Endothelial cell of umbilical vein (primary cell): Measurements from ENCODE around the gene ARHGAP10. TPM values are rescaled to one million over a fixed set of nuclear protein-coding genes. Genes with fewer than 3 reads are reported as not detected.

Experiments used
- BruUV-seq: library from RNA; stranded (reverse); fragments of 400-500 nt; replicated peaks from 2 replicates; lab custom pipeline; 2021; lab: Mats Ljungman, UMichigan
- CTCF ChIA-PET: fragments of 300-600, 350-600 bp; sonication (Branson Sonifier 250); formaldehyde crosslinking; loops from one replicate; lab custom pipeline; 2021; ENCODE audit warnings: antibody characterized with exemption, inconsistent platforms; lab: Charles Lee
- POLR2A ChIA-PET: fragments of 300-600, 350-600 bp; sonication (Branson Sonifier 250); formaldehyde crosslinking; loops from one replicate; lab custom pipeline; 2021; ENCODE audit warnings: antibody characterized with exemption, inconsistent platforms; lab: Charles Lee
- DNase-seq: peaks from one replicate; pipeline ENCODE4 v3.0.0-alpha.2; 2011; ENCODE audit warnings: low read depth, low spot score
- FAIRE-seq: peaks from 2 replicates; lab custom pipeline; 2011; peaks lifted over from hg19 to GRCh38; lab: Jason Lieb, UNC
- H2AFZ ChIP-seq: 2 replicates; pipeline ENCODE4 v1.6.0; 2012; ENCODE audit warnings: low read depth, low read length, control low read depth, inconsistent platforms
- H3K27ac ChIP-seq: 2 replicates; pipeline ENCODE4 v1.5.1; 2011; ENCODE audit warnings: low read depth, mild to moderate bottlenecking, control low read depth, low read length, moderate library complexity; ENCODE audit not compliant: insufficient read depth
- H3K27me3 ChIP-seq, 2 experiments: 2 replicates each; pipeline versions ENCODE4 v1.6.0 to v1.6.1; 2011; ENCODE audit warnings: low read length in 2 of 2, mixed read lengths in 1 of 2; ENCODE audit not compliant: control insufficient read depth in 2 of 2, insufficient read depth in 2 of 2
- H3K36me3 ChIP-seq, 2 experiments: 2 replicates in 1 of 2; 3 replicates in 1 of 2; pipeline ENCODE4 v1.5.1; 2011; ENCODE audit warnings: low read length in 2 of 2, mild to moderate bottlenecking in 1 of 2, moderate library complexity in 1 of 2; ENCODE audit not compliant: control insufficient read depth in 2 of 2, insufficient read depth in 2 of 2; ENCODE audit errors: extremely low read depth in 1 of 2
- H3K4me1 ChIP-seq: 3 replicates; pipeline ENCODE4 v1.5.1; 2011; ENCODE audit warnings: mild to moderate bottlenecking, low read length; ENCODE audit not compliant: control insufficient read depth, insufficient read depth; ENCODE audit errors: extremely low read depth
- H3K4me2 ChIP-seq: 2 replicates; pipeline ENCODE4 v1.6.1; 2011; ENCODE audit warnings: low read length, control low read depth, mixed read lengths; ENCODE audit not compliant: insufficient read depth
- H3K4me3 ChIP-seq, 3 experiments: fragments of 200-600 bp in 1 of 3; sonication (generic), shearing (Covaris generic) in 1 of 3; replicated peaks in 1 of 3; 2 replicates each; pipeline ENCODE4 v1.5.1; 2011 to 2016; ENCODE audit warnings: control low read depth in 3 of 3, low read length in 3 of 3, mild to moderate bottlenecking in 2 of 3, inconsistent platforms in 1 of 3, low read depth in 1 of 3, moderate library complexity in 1 of 3; ENCODE audit not compliant: insufficient read depth in 1 of 3
- H3K79me2 ChIP-seq: 2 replicates; pipeline ENCODE4 v1.6.0; 2012; ENCODE audit warnings: low read length, inconsistent platforms; ENCODE audit not compliant: control insufficient read depth, insufficient read depth
- H3K9ac ChIP-seq: replicated peaks from 2 replicates; pipeline ENCODE3; 2011; ENCODE audit warnings: low read length, control low read depth; ENCODE audit not compliant: insufficient read depth; ENCODE audit errors: extremely low read depth
- H3K9me1 ChIP-seq: replicated peaks from 3 replicates; pipeline ENCODE4 v1.6.0; 2011; ENCODE audit warnings: mild to moderate bottlenecking, low read length; ENCODE audit not compliant: control insufficient read depth, insufficient read depth; ENCODE audit errors: extremely low read depth
- H3K9me3 ChIP-seq: replicated peaks from 2 replicates; pipeline ENCODE4 v1.5.1; 2012; ENCODE audit warnings: low read length, inconsistent platforms; ENCODE audit not compliant: control insufficient read depth, insufficient read depth
- H4K20me1 ChIP-seq: replicated peaks from 2 replicates; pipeline ENCODE3; 2011; ENCODE audit warnings: mild to moderate bottlenecking, low read length; ENCODE audit not compliant: control insufficient read depth, insufficient read depth; ENCODE audit errors: extremely low read depth
- EZH2 ChIP-seq: IDR thresholded peaks from 2 replicates; pipeline ENCODE4 v1.6.1; 2012; ENCODE audit warnings: borderline replicate concordance, low read depth, mild to moderate bottlenecking, moderate library complexity, low read length, inconsistent platforms; ENCODE audit not compliant: severe bottlenecking
- FOS ChIP-seq: IDR thresholded peaks from 2 replicates; pipeline ENCODE4 v1.6.1; 2011; ENCODE audit warnings: mild to moderate bottlenecking, low read length, moderate library complexity, borderline replicate concordance; ENCODE audit not compliant: insufficient read depth
- GATA2 ChIP-seq: IDR thresholded peaks from 2 replicates; pipeline ENCODE4 v1.7.0; 2011; ENCODE audit warnings: low read depth, mild to moderate bottlenecking, moderate library complexity, mixed read lengths, low read length; ENCODE audit not compliant: insufficient read length, insufficient read depth
- JUN ChIP-seq: IDR thresholded peaks from 2 replicates; pipeline ENCODE4 v1.6.1; 2011; ENCODE audit warnings: borderline replicate concordance, low read depth; ENCODE audit not compliant: insufficient read length, insufficient read depth
- MYC ChIP-seq: IDR thresholded peaks from one replicate; pipeline ENCODE4 v1.6.1; 2011; ENCODE audit warnings: mild to moderate bottlenecking, low read depth, low read length
- POLR2A ChIP-seq: IDR thresholded peaks from 2 replicates; pipeline ENCODE4 v1.6.1; 2012; ENCODE audit warnings: low read depth, mild to moderate bottlenecking, control low read depth, low read length
- POLR2AphosphoS5 ChIP-seq: IDR thresholded peaks from 2 replicates; pipeline ENCODE4 v1.6.1; 2012; ENCODE audit warnings: low read depth, mild to moderate bottlenecking, control low read depth, low read length, moderate library complexity; ENCODE audit not compliant: insufficient read depth
- dilution Hi-C: fragments of 300-500 bp; cut with MboI; formaldehyde crosslinking; loops from one replicate; pipeline ENCODE4 v1.15.0; 2019; ENCODE audit warnings: low sequenced_read_pairs; ENCODE audit not compliant: extremely low pct_ligation_motif_present
- intact Hi-C: fragments of 100-400 bp; cut with micrococcal nuclease; formaldehyde crosslinking; loops from one replicate; pipeline ENCODE4 v1.10.0; 2022
- polyA plus RNA-seq, 4 experiments: library from polyadenylated mRNA; depleted of rRNA in 3 of 4; stranded (reverse) in 3 of 4; unstranded in 1 of 4; fragments of >200 nt; gene quantifications; 2 replicates each; pipeline versions ENCODE4 v1.2.1 to v1.2.3, GENCODE V29; 2011 to 2012; ENCODE audit warnings: missing spikeins in 1 of 4
- total RNA-seq: library from RNA; stranded (reverse); gene quantifications from 2 replicates; pipeline ENCODE4 v1.2.3, GENCODE V29; 2021
- TF ChIP-seq, protein P1 (sequence below), 2 donors: IDR thresholded peaks; 1 replicate in 1 of 2; 2 replicates in 1 of 2; pipeline ENCODE4 v1.5.1; 2011; ENCODE audit warnings: low read length in 2 of 2, mild to moderate bottlenecking in 2 of 2, moderate library complexity in 2 of 2, control low read depth in 1 of 2, inconsistent platforms in 1 of 2, low read depth in 1 of 2; ENCODE audit not compliant: insufficient read depth in 1 of 2; ENCODE audit errors: extremely low read depth in 1 of 2
- TF ChIP-seq, protein P2 (sequence below): IDR thresholded peaks from 2 replicates; pipeline ENCODE4 v1.6.1; 2011; ENCODE audit not compliant: insufficient read depth, insufficient read length

ARHGAP10 gene
- total and polyA plus RNA-seq, 2 donors (not counting 3 experiments of a cell fraction or from before 2014, with no cell fraction given) = 20.4 to 36.7 TPM

GRCh38 chr4:147714575-147715401 lies 17.1 kb upstream of the ARHGAP10 start:
- H3K9ac ChIP-seq = peak overlapping the region; percentile 55
- DNase-seq (peak; percentile 81), FAIRE-seq (no peak)
- no peak overlapping the region for H2AFZ ChIP-seq
- no peaks in the 10 kb centered on the region for H3K79me2 ChIP-seq
- H3K36me3 ChIP-seq = no peaks in the 10 kb centered on the region
- H4K20me1 ChIP-seq = no peaks in the 10 kb centered on the region
- ChIA-PET CTCF (interaction anchor here (1.6 to 15.4 kb wide), 4 partner anchors 12 to 151 kb away, joined by 5 to 308 read pairs (median 9); partner anchors contain the start of gene ARHGAP10), POLR2A (no interaction called here)
- H3K4me3 ChIP-seq = peak overlapping the region in 1 of 3 experiments; percentile 50
- peaks cover 16% of the 10 kb centered on the region for H3K4me1 ChIP-seq
- intact Hi-C loops = loop anchor here (1.0 kb wide), 4 partner anchors 17 to 117 kb away; no protein-coding TSS in a partner anchor
- no peaks in the 10 kb centered on the region for H3K9me3 ChIP-seq
- peak overlapping the region; percentile 92 for H3K4me2 ChIP-seq
- BruUV-seq = TSS peak; percentile 69
- no peaks in the 10 kb centered on the region for H3K27me3 ChIP-seq
- dilution Hi-C loops = no loop called here
- TF ChIP-seq POLR2AphosphoS5 (peak; percentile 21), POLR2A (no peak), FOS (peak; percentile 72), GATA2 (peak; percentile 91), JUN (peak; percentile 59)
- H3K27ac ChIP-seq = peak overlapping the region; percentile 71
- no peaks in the 10 kb centered on the region for H3K9me1 ChIP-seq

DNA sequence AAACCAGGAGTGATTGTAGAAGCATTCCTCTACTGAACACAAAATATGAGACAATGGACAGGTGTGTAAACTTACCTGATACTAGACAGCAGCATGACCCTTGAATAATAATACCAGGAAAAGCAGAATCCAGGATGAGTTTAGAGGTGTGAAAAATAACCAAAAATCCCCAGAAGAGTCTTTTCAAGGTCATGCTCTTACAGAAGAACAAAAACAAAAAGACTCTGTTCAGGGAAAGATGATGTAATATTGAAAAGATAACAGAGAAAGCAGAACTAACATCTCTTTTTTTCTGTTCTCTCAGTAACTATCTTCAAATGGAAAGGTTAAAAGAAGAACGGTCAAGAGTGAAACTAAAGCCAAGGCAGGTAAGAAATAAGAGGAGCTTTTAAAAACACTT lies 14.0 kb upstream of the ARHGAP10 start:
- H3K27me3 ChIP-seq = no peaks in the 10 kb centered on the region
- CTCF ChIA-PET = interaction anchor here (1.8 kb wide), 1 partner anchor 149 kb away, joined by 6 read pairs; no protein-coding TSS in a partner anchor
- H3K36me3 ChIP-seq = no peaks in the 10 kb centered on the region
- no peak overlapping the region for H3K4me3 ChIP-seq
- no peaks in the 10 kb centered on the region for H3K9me1 ChIP-seq
- H3K4me1 ChIP-seq = peaks cover 16% of the 10 kb centered on the region
- intact Hi-C loops (no loop called here), dilution Hi-C loops (no loop called here)
- H4K20me1 ChIP-seq = no peaks in the 10 kb centered on the region
- no peaks in the 10 kb centered on the region for H3K9me3 ChIP-seq
- BruUV-seq = no TSS peak
- no peak overlapping the region for H3K9ac ChIP-seq
- POLR2A ChIA-PET = no interaction called here
- H3K79me2 ChIP-seq = no peaks in the 10 kb centered on the region
- no peak overlapping the region for H3K27ac ChIP-seq
- TF ChIP-seq FOS (no peak), EZH2 (no peak), POLR2AphosphoS5 (no peak), JUN (no peak), POLR2A (no peak), MYC (no peak), GATA2 (no peak)
- TF ChIP-seq, protein P1, sequence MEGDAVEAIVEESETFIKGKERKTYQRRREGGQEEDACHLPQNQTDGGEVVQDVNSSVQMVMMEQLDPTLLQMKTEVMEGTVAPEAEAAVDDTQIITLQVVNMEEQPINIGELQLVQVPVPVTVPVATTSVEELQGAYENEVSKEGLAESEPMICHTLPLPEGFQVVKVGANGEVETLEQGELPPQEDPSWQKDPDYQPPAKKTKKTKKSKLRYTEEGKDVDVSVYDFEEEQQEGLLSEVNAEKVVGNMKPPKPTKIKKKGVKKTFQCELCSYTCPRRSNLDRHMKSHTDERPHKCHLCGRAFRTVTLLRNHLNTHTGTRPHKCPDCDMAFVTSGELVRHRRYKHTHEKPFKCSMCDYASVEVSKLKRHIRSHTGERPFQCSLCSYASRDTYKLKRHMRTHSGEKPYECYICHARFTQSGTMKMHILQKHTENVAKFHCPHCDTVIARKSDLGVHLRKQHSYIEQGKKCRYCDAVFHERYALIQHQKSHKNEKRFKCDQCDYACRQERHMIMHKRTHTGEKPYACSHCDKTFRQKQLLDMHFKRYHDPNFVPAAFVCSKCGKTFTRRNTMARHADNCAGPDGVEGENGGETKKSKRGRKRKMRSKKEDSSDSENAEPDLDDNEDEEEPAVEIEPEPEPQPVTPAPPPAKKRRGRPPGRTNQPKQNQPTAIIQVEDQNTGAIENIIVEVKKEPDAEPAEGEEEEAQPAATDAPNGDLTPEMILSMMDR (IDR thresholded peaks at IDR 0.05; ENCODE audit: extremely low read depth in 1 of 2, insufficient read depth in 1 of 2, low read depth in 1 of 2, low read length in 2 of 2) = no peak
- TF ChIP-seq, protein P2, sequence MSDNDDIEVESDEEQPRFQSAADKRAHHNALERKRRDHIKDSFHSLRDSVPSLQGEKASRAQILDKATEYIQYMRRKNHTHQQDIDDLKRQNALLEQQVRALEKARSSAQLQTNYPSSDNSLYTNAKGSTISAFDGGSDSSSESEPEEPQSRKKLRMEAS = no peak
- DNase-seq = no peak
- H3K4me2 ChIP-seq = no peak overlapping the region
- FAIRE-seq = no peak
- no peak overlapping the region for H2AFZ ChIP-seq
